Aorta (tissue), 5 donors: ENCODE results near the gene LYRM1. TPM values are rescaled to one million over a fixed set of nuclear protein-coding genes. Genes with fewer than 3 reads are reported as not detected.
A peak's percentile ranks its signal among the peaks of the same experiment; 100 is the strongest.

Experiments used
- ATAC-seq: fragments of 200-7000 bp; cut with Tn5 transposase; one replicate; pipeline ENCODE4 v1.9.1; 2022; ENCODE audit warnings: moderate library complexity; ENCODE audit not compliant: low FRiP score
- DNase-seq, 2 donors: peaks; one replicate each; pipeline ENCODE4 v3.0.0-alpha.2; 2020
- H3K27ac ChIP-seq, 2 donors: one replicate each; pipeline ENCODE4 v1.5.1; 2013; ENCODE audit warnings: low read length in 2 of 2, mild to moderate bottlenecking in 2 of 2, moderate library complexity in 2 of 2, control low read depth in 1 of 2, inconsistent platforms in 1 of 2, low read depth in 1 of 2
- H3K27me3 ChIP-seq, 2 donors: one replicate each; pipeline ENCODE4 v1.6.1; 2013; ENCODE audit warnings: control low read depth in 1 of 2, low read length in 1 of 2, mild to moderate bottlenecking in 1 of 2, moderate library complexity in 1 of 2; ENCODE audit not compliant: insufficient read depth in 2 of 2, control insufficient read depth in 1 of 2
- H3K36me3 ChIP-seq, 2 donors: one replicate each; pipeline ENCODE4 v1.6.1; 2013; ENCODE audit warnings: control low read depth in 1 of 2, low read length in 1 of 2, mild to moderate bottlenecking in 1 of 2; ENCODE audit not compliant: insufficient read depth in 2 of 2, control insufficient read depth in 1 of 2
- H3K4me1 ChIP-seq, 2 donors: one replicate each; pipeline ENCODE4 v1.6.1; 2013; ENCODE audit warnings: low read length in 2 of 2, control low read depth in 1 of 2, mild to moderate bottlenecking in 1 of 2, moderate library complexity in 1 of 2; ENCODE audit not compliant: insufficient read depth in 2 of 2, control insufficient read depth in 1 of 2
- H3K4me3 ChIP-seq, 2 donors: one replicate each; pipeline ENCODE4 v1.5.1; 2013; ENCODE audit warnings: low read length in 2 of 2, control low read depth in 1 of 2, mild to moderate bottlenecking in 1 of 2
- H3K9me3 ChIP-seq: one replicate; pipeline ENCODE4 v1.6.1; 2013; ENCODE audit warnings: mild to moderate bottlenecking, low read length; ENCODE audit not compliant: control insufficient read depth
- WGBS, 2 donors: extraction: QIAGEN DNeasy Blood & Tissue Kit; methylation state at CpG; one replicate each; pipeline ENCODE4 v1.1.7; 2013; 5-methylcytosine and 5-hydroxymethylcytosine counted together
- intact Hi-C, 2 donors: fragments of 100-400 bp; cut with DNase I; formaldehyde crosslinking; loops; one replicate each; pipeline versions ENCODE4 v1.14.2 to v1.15.0; 2022
- polyA plus RNA-seq, 2 donors: library from polyadenylated mRNA; stranded (reverse); fragments of 200-250 nt; gene quantifications; one replicate each; pipeline ENCODE4 v1.2.3, GENCODE V29; 2013
- total RNA-seq, 2 donors: library from RNA; stranded (reverse); fragmentation: NEBNext Ultra II Directional; extraction: Animal tissue kit (Norgen Biotek cat#: 25700); gene quantifications; one replicate each; pipeline ENCODE4 v1.2.1, GENCODE V29; 2021
- donor health status: healthy with polysubstance abuse.
- donor health status: Bipolar disorder and iron deficiency.
- donor health status: DM: no; HTN: no; CAD: no.
- donor health status: DM: no; HTN: no; CAD: no.
- donor health status: DM: yes; HTN: yes; CAD: no.

Gene LYRM1
- total and polyA plus RNA-seq, 4 donors, result 18.1 to 44.2 (median 25.8) TPM

- H3K27me3 ChIP-seq, result no peaks in the 10 kb centered on the region
- H3K4me3 ChIP-seq, result no peak overlapping the region
- no peaks in the 10 kb centered on the region for H3K9me3 ChIP-seq
- H3K27ac ChIP-seq, result peak overlapping the region; percentile 12 to 79
- intact Hi-C loops, result loop anchor here in 1 of 2 donors (5.0 kb wide), 1 partner anchor 36 kb away; the partner anchor contains the start of genes DCUN1D3 and LYRM1
- 38 to 45% methylated on average over 3 of the region's 3 CpGs for WGBS, 2 donors
- DNase-seq, result no peak
- ATAC-seq, result no peak
- no peaks in the 10 kb centered on the region for H3K36me3 ChIP-seq
- H3K4me1 ChIP-seq, result peaks cover 9 to 29% of the 10 kb centered on the region in 2 donors
These were observed 33.8 kb upstream of the LYRM1 start for GRCh38 chr16:20866801-20867200.

- ATAC-seq (no peak), DNase-seq (no peak)
- WGBS, 2 donors, result 57 to 65% methylated on average over 2 of the region's 2 CpGs
- peaks cover 9 to 36% of the 10 kb centered on the region in 2 donors for H3K4me1 ChIP-seq
- no peaks in the 10 kb centered on the region for H3K9me3 ChIP-seq
- no peak overlapping the region for H3K4me3 ChIP-seq
- intact Hi-C loops, result loop anchor here in 1 of 2 donors (5.0 kb wide), 1 partner anchor 35 kb away; the partner anchor contains the start of genes DCUN1D3 and LYRM1
- H3K27me3 ChIP-seq, result no peaks in the 10 kb centered on the region
- peak overlapping the region; percentile 12 to 33 for H3K27ac ChIP-seq
- H3K36me3 ChIP-seq, result no peaks in the 10 kb centered on the region
These were observed 33.0 kb upstream of the LYRM1 start for GRCh38 chr16:20867585-20867984.

- H3K9me3 ChIP-seq, result no peaks in the 10 kb centered on the region
- ATAC-seq (peak; percentile 90), DNase-seq (peak; percentile 90 to 95)
- no peaks in the 10 kb centered on the region for H3K27me3 ChIP-seq
- H3K27ac ChIP-seq, result peak overlapping the region; percentile 53 to 83
- no peaks in the 10 kb centered on the region for H3K36me3 ChIP-seq
- peaks cover 9 to 39% of the 10 kb centered on the region in 2 donors for H3K4me1 ChIP-seq
- WGBS, 2 donors, result 0 to 2% methylated on average over 3 of the region's 3 CpGs
- intact Hi-C loops, result loop anchor here in 1 of 2 donors (5.0 kb wide), 1 partner anchor 33 kb away; the partner anchor contains the start of genes DCUN1D3 and LYRM1
- H3K4me3 ChIP-seq, result no peak overlapping the region
These were observed 31.7 kb upstream of the LYRM1 start for GRCh38 chr16:20868890-20869289.

GRCh38 chr16:20870122-20870820, 30.3 kb upstream of the LYRM1 start:
- H3K4me3 ChIP-seq, result no peak overlapping the region
- peaks cover 11 to 44% of the 10 kb centered on the region in 2 donors for H3K4me1 ChIP-seq
- peak overlapping the region; percentile 96 to 99 for H3K27ac ChIP-seq

GRCh38 chr16:20871258-20871657, 29.3 kb upstream of the LYRM1 start:
- intact Hi-C loops, result no loop called here
- H3K4me3 ChIP-seq, result no peak overlapping the region
- peak overlapping the region; percentile 96 to 99 for H3K27ac ChIP-seq
- no peak for DNase-seq
- H3K36me3 ChIP-seq, result no peaks in the 10 kb centered on the region
- peak; percentile 40 for ATAC-seq
- peaks cover 11 to 44% of the 10 kb centered on the region in 2 donors for H3K4me1 ChIP-seq
- 0 to 4% methylated on average over 2 of the region's 2 CpGs for WGBS, 2 donors
- no peaks in the 10 kb centered on the region for H3K9me3 ChIP-seq
- H3K27me3 ChIP-seq, result no peaks in the 10 kb centered on the region

More at GRCh38 chr16:20870122-20870820, 30.3 kb upstream of the LYRM1 start:
- 51 to 54% methylated on average over 2 of the region's 2 CpGs for WGBS, 2 donors
- Histone ChIP-seq H3K9me3 (no peaks in the 10 kb centered on the region), H3K27me3 (no peaks in the 10 kb centered on the region), H3K36me3 (no peaks in the 10 kb centered on the region)
- ATAC-seq (no peak), DNase-seq (no peak)
- intact Hi-C loops, result no loop called here

GRCh38 chr16:20871941-20872815, 28.4 kb upstream of the LYRM1 start:
- Histone ChIP-seq H3K9me3 (no peaks in the 10 kb centered on the region), H3K27ac (peak overlapping the region; percentile 87 to 99), H3K36me3 (no peaks in the 10 kb centered on the region), H3K4me1 (peaks cover 11 to 44% of the 10 kb centered on the region in 2 donors), H3K27me3 (no peaks in the 10 kb centered on the region), H3K4me3 (no peak overlapping the region)
- 68 to 75% methylated on average over 9 of the region's 9 CpGs for WGBS, 2 donors
- intact Hi-C loops, result no loop called here
- DNase-seq, result no peak
- no peak for ATAC-seq

- 91 to 95% methylated on average over 3 of the region's 3 CpGs for WGBS, 2 donors
- peaks cover 12 to 35% of the 10 kb centered on the region in 2 donors for H3K4me1 ChIP-seq
- H3K27ac ChIP-seq, result peak overlapping the region; percentile 1 to 76
These were observed 27.2 kb upstream of the LYRM1 start for GRCh38 chr16:20873331-20873730.

GRCh38 chr16:20874088-20874581, 26.4 kb upstream of the LYRM1 start:
- no peaks in the 10 kb centered on the region for H3K27me3 ChIP-seq
- no peaks in the 10 kb centered on the region for H3K9me3 ChIP-seq
- H3K36me3 ChIP-seq, result no peaks in the 10 kb centered on the region
- intact Hi-C loops, result no loop called here
- WGBS, 2 donors, result 57 to 65% methylated on average over 4 of the region's 4 CpGs
- H3K27ac ChIP-seq, result no peak overlapping the region
- H3K4me3 ChIP-seq, result no peak overlapping the region
- H3K4me1 ChIP-seq, result peaks cover 12 to 37% of the 10 kb centered on the region in 2 donors
- no peak for ATAC-seq
- DNase-seq, result no peak

More at GRCh38 chr16:20873331-20873730, 27.2 kb upstream of the LYRM1 start:
- intact Hi-C loops, result no loop called here
- Histone ChIP-seq H3K27me3 (no peaks in the 10 kb centered on the region), H3K36me3 (no peaks in the 10 kb centered on the region), H3K4me3 (no peak overlapping the region), H3K9me3 (no peaks in the 10 kb centered on the region)
- ATAC-seq (no peak), DNase-seq (no peak)
